NCI-H510A treated with DMSO at 0.1 percent for 48 hours (cell line): Measurements from ENCODE around the gene CDH23.

ENCODE experiments used
- DNase-seq: peaks from one replicate; lab custom pipeline; 2025; lab: John Stamatoyannopoulos, UW

CDH23 gene

DNA sequence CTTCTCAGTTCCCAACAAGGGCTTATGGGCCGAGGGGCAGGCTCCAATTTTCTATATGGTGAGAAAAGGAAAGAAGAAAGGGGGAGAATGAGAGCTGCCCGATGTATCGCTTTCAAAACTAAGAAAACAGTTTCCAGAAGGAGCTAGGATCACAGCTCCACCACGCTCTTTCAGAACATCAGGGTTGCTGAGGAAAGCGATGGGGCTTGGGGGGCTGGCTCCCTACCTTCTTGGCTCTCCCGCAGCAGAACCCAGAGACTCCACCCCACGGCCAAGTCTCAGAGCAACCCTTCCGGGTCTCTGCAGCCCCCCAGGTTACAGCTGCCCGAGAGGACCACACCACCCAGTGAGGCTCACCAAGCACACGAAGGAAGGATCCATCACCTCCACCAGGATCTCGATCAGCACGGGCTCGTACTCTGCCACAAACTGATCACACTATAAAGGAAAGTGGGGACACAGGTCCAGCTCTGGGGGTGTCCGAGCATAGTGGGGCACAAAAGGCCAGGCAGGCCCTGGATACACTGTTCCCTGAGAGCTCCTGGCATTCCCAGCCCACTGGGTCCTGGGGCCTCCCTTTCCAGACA lies 422.0 kb downstream of the CDH23 start:
- DNase-seq, result no peak

DNA sequence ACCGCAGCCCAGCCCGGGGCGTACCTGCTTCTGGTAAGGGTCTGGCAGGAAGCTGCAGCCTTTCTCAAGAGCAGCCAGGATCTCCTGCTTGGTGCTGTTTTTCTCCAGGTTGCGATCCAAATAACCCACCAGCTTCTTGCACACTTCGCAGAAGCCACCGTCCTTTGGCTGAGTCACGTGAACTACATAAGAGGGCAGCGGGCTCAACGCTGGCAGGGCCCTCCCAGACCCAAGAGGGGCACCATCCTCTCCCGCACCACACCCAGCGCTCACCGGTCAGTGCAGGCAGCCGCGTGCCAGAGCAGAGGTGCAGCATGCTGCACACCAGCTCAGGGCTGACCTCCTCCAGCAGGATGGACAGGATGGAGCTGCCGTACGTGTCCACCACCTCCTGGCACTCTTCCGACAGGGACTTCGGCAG lies 422.7 kb downstream of the CDH23 start:
- DNase-seq, result no peak

DNA sequence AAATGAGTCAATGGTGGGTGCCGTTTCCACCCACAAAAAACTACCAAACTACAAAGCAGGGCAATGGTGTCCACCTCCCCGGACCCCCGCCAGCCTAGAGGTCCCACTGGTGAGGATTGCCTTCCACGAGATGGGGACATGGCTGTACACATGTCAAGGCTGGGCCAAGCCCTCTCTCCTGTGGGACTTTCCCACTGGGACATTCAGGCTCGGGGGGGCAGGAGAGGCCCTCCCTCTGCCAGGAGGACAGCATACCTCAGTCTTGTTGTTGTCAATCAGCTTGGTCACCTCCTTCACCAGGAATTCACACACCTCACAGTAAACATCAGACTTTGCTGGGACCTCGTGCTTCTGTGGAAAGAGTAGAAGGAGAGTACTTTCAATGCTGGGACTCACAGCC lies 423.3 kb downstream of the CDH23 start:
- DNase-seq, result no peak

DNA sequence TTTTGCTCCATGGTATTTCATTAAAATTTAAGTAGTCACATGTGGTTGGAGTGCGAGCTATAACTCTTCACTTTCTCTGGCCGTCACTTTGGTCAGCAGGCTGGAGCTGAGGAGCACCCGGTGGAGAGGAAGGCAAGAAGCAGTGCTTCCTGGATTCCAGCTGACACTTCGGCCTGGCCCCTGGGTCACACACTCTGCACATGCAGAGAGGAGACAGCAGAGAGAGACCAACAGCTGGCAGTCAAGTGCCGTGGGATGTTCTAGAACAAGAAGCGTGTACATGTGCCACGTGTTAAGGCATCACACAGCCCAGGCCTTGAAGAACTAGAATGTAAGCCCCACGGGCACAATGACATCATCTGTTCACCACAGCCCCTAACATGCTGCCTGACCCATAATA lies 424.2 kb downstream of the CDH23 start:
- DNase-seq, result no peak

DNA sequence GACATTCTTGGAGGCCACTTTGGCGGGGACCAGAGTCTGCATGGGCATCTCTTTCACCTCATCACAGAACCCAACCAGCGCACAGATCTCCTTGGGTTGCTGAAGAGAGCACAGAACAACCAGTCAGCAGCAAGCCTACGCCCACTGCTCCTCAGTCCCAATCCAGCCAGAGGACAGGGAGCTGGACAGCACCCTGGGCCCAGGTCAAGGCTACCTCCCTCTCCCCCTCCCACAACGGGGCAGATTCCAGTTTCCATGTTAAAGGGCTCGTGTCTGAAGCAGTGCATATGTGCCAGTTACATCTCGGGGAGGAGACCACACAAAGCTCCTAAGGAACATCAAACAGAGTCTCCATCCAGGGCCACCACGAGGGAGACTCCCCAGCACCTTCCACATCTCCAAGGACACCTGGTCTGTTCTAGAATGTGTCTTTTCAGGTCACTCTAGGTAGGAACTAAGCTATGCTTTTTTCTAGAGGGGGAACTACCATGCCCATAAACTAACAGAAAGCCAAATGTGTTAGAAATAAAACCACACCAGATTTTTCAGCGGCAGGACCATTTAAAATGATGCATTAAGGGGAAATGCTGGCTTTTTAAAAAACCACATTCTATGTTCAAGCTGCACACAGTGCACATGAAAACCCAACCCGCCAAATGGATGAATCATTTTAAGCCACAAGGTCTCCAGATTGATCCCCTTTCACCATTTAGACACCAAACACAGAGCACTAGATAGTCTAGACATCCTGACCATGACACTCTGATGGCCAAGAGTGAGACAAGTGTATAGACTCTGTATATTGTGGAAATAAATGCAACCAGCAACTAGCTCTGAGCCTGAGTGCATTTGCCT lies 425.4 kb downstream of the CDH23 start:
- DNase-seq, result no peak

DNA sequence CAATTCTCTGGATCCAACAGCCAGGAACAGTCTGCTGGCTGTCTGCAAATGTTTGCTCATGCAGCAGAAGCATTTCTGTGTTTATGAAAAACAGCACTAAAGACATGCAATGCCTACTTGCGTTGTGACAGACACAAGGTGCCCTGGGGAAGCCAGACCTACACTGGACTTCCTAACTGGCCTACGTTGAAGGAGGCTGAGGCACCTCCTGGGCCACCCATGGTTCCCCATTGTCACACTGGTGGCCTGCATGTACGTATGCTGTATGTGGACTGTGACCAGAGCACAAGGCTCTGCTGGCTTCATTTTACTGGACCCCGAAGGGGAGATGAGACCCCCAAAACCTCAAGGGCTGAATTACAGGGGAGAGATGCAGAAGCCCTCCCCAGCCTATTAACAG lies 426.6 kb downstream of the CDH23 start:
- DNase-seq, result no peak

DNA sequence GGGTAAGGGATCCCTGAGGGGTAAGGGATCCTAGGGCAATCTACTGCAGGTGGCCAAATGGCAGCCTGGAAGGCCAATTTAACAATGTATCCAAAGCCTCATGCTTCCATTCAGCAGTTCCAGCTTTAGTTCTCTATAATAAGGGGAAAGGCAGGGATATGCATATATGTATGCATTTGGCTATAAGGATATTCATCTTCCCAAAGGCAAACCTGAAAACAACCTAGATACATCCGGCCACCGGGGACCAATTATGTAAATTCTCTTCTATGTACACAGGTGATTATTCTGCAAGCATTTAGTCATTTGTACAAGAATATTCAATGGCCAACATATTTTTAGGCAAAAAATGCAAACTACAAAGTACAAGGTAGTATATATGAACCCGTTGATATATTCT lies 427.6 kb downstream of the CDH23 start:
- no peak for DNase-seq

DNA sequence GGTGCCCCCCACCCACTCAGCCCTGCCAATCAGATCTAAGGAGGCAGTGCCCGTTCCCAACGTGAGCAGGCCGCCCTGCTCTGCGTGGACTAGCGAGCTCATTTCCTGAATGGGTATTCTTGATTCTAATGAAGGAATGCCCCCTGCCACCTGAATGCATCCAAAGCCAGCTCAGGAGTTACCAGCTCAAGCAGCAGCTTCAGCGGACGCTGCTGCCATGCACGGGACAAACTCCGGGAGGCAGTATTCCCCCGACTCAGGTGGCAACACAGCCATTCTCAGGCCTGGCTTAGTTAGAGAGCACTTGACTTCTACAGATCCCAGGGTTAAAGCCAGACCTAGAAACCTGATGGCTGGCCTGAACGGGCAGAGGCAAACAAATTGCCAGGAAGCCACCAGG lies 428.5 kb downstream of the CDH23 start:
- no peak for DNase-seq

DNA sequence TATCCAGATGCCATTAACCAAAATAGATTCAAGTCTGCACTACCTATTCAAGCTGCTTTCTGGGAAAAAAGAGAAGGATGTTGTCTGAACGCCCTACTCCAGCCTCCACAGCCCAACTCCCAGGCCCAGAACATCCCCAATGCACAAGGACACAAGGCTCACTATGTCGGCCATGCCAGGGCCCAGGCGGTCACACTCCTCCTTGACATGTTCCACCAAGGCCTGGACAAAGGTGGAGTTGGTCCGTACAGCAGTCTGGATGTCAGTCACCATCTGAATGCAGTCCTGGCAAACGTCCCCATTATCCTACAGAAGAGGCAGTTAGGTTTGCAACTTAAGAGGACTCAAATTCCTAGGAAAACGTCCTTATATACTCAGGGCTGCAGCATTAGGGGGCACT lies 431.1 kb downstream of the CDH23 start:
- no peak for DNase-seq

DNA sequence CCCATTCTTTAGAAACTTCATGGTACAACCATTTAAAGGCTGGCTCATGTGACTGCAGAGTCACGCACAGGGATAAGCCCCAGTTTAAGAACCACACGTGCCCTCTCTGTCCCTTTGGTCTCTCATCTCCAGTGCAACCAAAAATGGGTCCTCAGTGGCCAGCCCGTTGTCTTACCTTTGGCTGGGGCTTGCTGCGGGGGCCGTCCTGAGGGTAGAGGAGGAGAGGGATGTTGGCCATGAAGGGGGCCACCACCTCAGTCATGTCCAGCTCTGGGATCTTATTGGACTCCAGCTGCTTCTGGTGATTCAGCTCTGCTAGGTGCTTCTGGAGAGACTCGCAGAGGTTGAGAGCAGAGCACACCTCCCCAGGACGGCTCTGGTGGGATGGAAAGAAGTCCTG lies 432.0 kb downstream of the CDH23 start:
- no peak for DNase-seq

DNA sequence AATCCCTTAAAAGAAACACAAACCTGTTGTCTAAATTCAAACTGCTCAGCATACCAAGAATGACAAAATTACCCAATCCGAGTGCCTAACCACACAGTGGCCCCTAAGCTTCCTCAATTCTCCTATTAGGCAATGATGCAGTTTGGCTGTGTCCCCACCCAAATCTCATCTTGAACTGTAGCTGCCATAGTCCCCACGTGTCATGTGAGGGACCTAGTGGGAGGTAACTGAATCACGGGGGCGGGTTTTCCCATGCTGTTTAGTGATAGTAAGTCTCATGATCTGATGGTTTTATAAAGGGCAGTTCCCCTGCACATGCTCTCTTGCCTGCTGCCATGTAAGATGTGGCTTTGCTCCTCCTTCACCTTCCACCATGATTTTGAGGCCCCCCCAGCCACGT lies 432.5 kb downstream of the CDH23 start:
- DNase-seq, result no peak

DNA sequence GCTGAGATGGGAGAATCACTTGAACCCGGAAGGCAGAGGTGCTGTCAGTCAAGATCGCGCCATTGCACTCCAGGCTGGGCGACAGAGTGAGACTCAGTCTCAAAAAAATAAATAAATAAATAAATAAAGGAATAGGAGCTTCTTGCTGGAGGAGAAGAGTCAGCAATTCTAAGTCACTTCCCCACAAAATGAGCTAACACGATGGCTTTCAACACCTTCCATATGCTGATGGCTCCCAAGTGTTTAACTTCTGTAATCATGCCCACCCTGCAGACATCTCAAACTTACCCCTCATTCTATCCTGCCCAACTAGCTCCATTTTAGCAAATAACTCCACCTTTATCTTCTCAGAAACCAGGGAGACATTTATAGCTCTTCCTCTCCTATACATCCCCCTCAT lies 433.2 kb downstream of the CDH23 start:
- DNase-seq, result no peak

DNA sequence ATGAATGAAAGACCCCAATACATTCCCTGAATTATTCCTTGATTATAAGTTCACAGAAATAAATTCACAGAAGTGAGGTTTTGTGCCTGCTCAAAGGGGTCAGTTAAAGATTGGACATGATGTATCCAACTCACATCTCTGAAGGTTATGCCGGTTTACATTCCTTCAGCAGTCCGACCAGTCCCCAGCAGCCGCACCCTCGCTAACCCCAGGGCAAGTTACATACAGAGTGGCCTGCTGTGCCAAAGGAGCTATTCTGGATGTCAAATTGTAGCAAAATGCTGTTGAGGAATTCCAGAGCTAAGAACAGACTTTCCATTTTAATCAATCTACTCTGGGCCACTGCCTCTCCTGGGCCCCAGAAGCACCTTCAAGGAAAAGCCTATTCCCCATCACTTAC lies 434.0 kb downstream of the CDH23 start:
- no peak for DNase-seq

DNA sequence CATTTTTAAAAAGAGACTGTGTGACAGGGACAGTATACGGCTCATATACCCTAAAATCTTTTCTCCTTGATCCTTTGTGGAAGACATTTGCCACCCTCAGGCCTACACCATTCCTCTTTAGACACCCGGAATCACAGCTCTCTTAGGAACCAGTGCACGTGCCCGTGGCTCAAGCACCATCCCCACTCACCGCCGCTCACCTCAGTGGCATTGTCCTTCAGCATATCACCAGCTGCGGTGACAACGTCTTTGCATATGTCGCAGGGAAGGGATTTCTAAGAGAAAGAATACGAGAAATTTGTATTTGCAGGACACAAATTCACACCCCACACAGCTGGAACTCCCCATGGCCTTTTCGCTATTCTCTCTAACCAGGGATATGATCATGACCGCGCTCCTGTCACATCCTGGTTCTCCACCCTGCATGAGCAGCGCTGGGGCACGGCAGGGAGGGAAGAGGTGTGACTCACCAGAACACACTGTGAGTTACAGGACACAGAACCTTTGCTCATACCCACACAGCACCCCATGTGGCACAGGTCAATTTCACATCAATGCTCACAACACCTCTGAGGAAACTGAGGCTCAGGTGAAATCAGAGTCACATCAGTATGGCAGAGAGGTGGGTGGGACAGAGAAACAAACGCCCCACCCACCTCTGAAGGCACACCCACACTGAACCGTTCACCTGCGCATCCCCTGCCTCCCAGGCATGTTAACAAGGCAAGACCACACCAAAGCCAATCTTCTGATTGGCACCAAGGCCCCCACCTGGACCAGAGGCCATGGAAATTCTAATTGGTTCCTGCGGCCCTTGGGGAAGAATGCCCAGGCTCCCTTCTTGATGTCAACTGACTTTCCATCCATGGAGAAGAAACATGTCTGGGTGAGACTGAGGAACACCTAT lies 435.2 kb downstream of the CDH23 start:
- DNase-seq, result no peak

DNA sequence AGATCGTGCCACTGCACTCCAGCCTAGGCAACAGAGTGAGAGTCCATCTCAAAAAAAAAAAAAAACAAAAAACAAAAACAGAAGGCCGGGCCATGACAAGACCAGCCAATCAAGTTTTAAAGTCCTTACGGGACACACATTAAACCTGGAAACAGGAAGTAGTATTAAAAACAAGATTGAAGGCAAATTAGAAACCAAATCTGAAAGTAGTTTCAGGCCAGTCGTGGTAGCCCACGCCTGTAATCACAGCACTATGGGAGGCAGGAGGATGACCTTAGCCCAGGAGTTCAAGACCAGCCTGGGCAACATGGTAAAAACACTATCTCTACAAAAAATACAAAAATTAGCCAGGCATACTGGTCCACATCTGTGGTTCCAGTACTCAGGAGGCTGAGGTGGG lies 436.2 kb downstream of the CDH23 start:
- DNase-seq, result no peak

DNA sequence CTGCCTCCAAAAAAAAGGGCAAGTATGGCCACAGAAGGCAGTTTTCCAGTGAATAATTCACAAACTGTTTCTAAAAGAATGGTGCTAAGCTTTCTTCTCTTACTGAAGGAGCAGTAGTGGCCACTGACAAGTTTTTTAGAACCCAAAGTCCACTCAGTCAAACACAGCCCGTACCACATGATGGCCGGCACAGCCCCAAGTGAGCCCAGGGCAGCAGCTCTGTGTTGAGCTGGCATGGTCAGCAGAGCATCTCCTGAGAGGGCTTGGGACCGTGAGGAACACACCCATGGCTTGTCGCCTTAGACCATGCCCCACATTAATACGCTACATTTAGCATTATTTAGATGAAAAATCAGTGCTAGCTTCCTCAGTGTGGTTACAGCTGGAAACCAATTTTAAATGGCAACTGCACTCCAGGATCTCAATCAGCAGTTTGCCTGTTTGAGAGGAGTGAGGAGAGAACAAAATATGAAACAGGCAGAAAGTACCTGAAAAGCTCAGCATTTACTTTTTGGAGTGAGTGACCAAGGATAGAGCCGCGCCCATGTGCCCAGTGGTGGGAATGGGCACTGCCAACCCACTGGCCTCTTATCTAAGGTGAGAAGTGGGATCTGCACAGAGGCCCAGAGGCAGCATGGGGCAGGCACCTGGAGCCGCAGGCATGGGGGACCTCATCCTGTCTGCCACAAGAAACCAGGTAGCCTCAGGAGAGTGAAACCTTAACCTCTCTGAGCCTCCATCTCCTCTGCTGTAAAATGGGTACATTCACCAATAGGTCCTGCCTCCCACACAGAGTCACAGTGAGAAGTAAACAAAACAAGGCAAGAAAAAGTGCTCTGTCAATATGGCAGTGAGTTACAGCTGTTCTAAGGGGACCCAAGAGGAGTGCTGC lies 437.0 kb downstream of the CDH23 start:
- no peak for DNase-seq

DNA sequence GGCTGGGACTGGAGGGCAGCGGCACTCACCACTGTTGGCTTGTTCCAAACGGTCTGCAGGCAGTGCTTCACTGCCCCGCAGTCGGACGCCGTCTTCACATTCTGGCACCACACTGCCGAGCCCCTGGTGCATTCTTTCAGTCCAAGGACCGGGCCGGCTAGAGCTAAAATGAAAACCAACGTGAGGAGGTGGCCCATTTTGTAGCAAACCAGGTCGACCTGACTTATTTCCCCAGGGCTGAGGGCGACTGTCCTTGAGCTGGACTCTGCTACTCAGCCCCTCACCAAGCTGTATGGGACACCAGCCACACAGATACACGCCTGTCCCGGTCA lies 437.6 kb downstream of the CDH23 start:
- DNase-seq, result no peak

DNA sequence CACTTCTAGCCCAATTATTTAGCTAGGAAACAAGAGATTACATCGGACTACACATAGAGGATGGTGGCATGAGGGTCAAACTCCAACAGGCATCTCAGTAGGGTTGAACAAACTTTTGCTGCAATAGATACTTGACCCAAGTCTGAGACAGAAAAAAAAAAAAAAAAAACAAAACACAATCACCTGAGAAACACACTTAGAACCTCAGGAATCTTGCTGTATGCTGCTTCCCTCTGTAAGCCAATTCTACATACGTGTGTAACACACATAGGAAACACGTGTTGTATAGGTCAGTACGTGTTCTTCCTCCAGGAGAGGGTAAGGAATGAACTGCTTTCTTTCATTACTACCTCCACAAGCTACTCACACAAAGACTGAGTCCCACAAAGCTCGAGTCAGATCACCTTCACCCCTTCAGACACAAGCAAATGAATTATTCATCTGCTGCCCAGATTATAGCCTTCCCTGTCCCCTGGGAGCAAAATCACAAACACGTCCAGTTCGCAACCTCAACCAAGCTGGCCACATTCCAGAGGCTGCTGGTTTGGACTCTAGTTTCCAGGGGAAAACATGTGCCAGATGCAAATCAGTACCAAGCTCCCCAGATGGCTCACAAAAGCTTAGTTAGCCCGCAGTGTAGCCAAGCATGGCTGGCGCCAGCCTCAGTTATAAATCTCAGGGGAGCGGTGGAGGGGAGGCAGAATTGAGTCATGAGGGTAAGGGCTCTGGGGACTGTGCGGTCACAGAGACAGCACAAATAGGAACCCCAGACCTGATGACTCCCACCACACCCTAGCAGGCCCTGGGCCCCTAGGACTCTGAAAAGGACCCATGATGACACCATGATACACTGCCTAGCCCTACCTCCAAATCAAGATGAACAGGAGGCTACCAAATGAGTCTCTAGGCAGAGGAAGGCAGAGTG lies 439.2 kb downstream of the CDH23 start:
- DNase-seq, result no peak

DNA sequence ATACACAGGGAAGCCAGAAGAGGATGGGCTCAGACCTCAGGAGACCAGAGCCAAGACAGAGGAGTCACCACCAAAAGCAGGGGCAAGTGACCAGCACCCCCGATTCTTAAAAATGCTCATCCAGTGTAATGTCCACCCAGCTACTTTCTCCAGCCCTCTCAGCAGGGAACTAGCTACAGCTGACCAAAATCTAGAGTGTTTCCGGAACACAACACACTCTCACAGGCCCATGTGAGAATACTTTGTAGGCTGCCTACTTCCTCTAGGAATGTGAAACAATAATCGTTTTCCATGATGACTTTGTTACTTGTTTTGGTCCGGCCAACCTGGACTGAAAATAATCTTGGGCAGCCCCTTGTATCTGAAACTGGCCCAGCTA lies 439.9 kb downstream of the CDH23 start:
- DNase-seq, result no peak

DNA sequence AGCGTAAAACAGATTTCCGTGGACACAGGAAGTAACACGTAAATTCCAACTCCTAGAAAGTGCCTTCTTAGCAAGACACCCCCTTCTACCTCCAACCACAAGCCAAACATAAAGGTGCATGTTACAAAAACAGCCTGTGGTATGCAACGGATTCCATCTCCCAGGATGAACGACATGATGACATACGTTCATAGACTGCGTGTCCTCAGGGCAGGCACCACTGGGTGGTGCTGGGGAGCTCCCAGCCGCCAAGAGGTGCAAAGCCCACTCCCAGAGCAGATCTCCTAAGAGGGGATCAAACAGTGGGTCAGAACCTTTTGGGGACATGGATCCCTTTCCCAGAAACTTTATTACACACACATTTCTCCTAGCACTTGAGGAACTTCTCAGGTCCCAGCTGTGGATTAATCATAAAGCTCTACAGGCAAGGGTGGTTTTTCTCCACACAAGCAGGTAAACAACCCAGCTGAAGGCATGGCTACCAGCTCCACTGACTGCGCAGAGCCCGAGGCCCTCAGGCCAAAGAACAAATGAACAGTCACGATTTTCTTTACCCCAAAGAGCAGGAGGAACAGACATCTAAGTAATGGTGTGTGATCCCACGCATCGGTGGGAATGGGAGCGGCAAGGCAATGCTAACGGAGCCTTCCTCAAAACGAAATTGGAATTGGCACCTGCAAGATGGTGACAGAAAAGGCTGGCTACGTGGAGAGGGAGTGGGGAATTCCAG lies 440.5 kb downstream of the CDH23 start:
- DNase-seq, result no peak
